H1 (cell line): ENCODE data around the gene PROK2. TPM values are rescaled to one million over a fixed set of nuclear protein-coding genes. Genes with fewer than 3 reads are reported as not detected.

Experiments used
- CTCF ChIA-PET: fragments of 300-600 bp; sonication (Branson Sonifier 250); formaldehyde crosslinking; loops from one replicate; lab custom pipeline; 2021; ENCODE audit not compliant: partially characterized antibody; lab: Charles Lee
- POLR2A ChIA-PET: fragments of 300-600 bp; sonication (Branson Sonifier 250); formaldehyde crosslinking; loops from one replicate; lab custom pipeline; 2021; ENCODE audit warnings: inconsistent platforms; ENCODE audit not compliant: partially characterized antibody; lab: Charles Lee
- DNase-seq, 2 experiments: peaks; one replicate each; pipeline versions ENCODE4 v3.0.0 to v3.0.0-alpha.2; 2010 to 2022; ENCODE audit warnings: low spot score in 2 of 2, low read depth in 1 of 2, mixed read lengths in 1 of 2
- FAIRE-seq: peaks from 2 replicates; lab custom pipeline; 2011; peaks lifted over from hg19 to GRCh38; lab: Jason Lieb, UNC
- H2AFZ ChIP-seq: 2 replicates; pipeline ENCODE4 v1.8.1; 2012; ENCODE audit warnings: low read length, inconsistent platforms
- H2AK5ac ChIP-seq: 2 replicates; pipeline ENCODE4 v1.6.1; 2013; ENCODE audit warnings: low read depth, low read length
- H2BK120ac ChIP-seq: replicated peaks from 2 replicates; pipeline ENCODE3; 2013; ENCODE audit warnings: low read depth, low read length, inconsistent platforms
- H2BK12ac ChIP-seq: 2 replicates; pipeline ENCODE4 v1.6.1; 2013; ENCODE audit warnings: low read depth, low read length
- H2BK15ac ChIP-seq: 2 replicates; pipeline ENCODE4 v1.6.1; 2013; ENCODE audit warnings: low read length
- H2BK20ac ChIP-seq: 2 replicates; pipeline ENCODE4 v1.6.1; 2013; ENCODE audit warnings: low read length
- H2BK5ac ChIP-seq: 2 replicates; pipeline ENCODE4 v1.6.1; 2013; ENCODE audit warnings: low read depth, low read length
- H3K14ac ChIP-seq: 2 replicates; pipeline ENCODE4 v1.6.1; 2013; ENCODE audit warnings: inconsistent platforms; ENCODE audit not compliant: insufficient read length
- H3K18ac ChIP-seq: 2 replicates; pipeline ENCODE4 v1.6.1; 2013; ENCODE audit warnings: low read length; ENCODE audit errors: extremely low read depth
- H3K23ac ChIP-seq: 2 replicates; pipeline ENCODE4 v1.6.1; 2013; ENCODE audit warnings: inconsistent platforms; ENCODE audit not compliant: insufficient read length
- H3K23me2 ChIP-seq: 2 replicates; pipeline ENCODE4 v1.6.1; 2013; ENCODE audit warnings: low read depth, low read length
- H3K27ac ChIP-seq: 2 replicates; pipeline ENCODE4 v1.6.1; 2011; ENCODE audit warnings: low read depth, low read length, inconsistent platforms
- H3K27me3 ChIP-seq, 4 experiments: replicated peaks in 1 of 4; 1 replicate in 1 of 4; 2 replicates in 3 of 4; pipeline versions ENCODE4 v1.6.1 to v1.8.1; 2011 to 2013; ENCODE audit warnings: low read length in 3 of 4, mild to moderate bottlenecking in 3 of 4, inconsistent platforms in 2 of 4, mixed read lengths in 2 of 4, moderate library complexity in 1 of 4; ENCODE audit not compliant: control insufficient read depth in 3 of 4, insufficient read depth in 3 of 4; ENCODE audit errors: extremely low read depth in 1 of 4
- H3K36me3 ChIP-seq, 4 experiments: 2 replicates each; pipeline versions ENCODE4 v1.6.1 to v1.8.1; 2011 to 2013; ENCODE audit warnings: mild to moderate bottlenecking in 4 of 4, low read length in 3 of 4, moderate library complexity in 2 of 4, control low read depth in 1 of 4, inconsistent platforms in 1 of 4; ENCODE audit not compliant: insufficient read depth in 4 of 4, control insufficient read depth in 2 of 4
- H3K4ac ChIP-seq: replicated peaks from 2 replicates; pipeline ENCODE3; 2013; ENCODE audit warnings: low read length, low read depth, mixed read lengths, inconsistent platforms; ENCODE audit not compliant: insufficient read length
- H3K4me1 ChIP-seq, 4 experiments: replicated peaks in 1 of 4; 1 replicate in 1 of 4; 2 replicates in 3 of 4; pipeline versions ENCODE4 v1.6.1 to v1.8.1; 2011 to 2013; ENCODE audit warnings: low read length in 3 of 4, inconsistent platforms in 2 of 4, mixed read lengths in 1 of 4; ENCODE audit not compliant: insufficient read depth in 4 of 4, control insufficient read depth in 3 of 4
- H3K4me2 ChIP-seq, 2 experiments: 2 replicates each; pipeline versions ENCODE4 v1.6.1 to v1.8.1; 2011 to 2013; ENCODE audit warnings: low read depth in 2 of 2, low read length in 2 of 2, control low read depth in 1 of 2, inconsistent platforms in 1 of 2, mild to moderate bottlenecking in 1 of 2; ENCODE audit not compliant: insufficient read depth in 1 of 2
- H3K4me3 ChIP-seq, 4 experiments: fragments of 200-600, 300-600 bp in 1 of 4; sonication (generic), shearing (Covaris generic), sonication (Bioruptor Twin) in 1 of 4; 2 replicates each; pipeline versions ENCODE4 v1.5.1 to v1.8.1; 2011 to 2016; ENCODE audit warnings: low read length in 4 of 4, low read depth in 3 of 4, control low read depth in 2 of 4, inconsistent platforms in 2 of 4, mild to moderate bottlenecking in 2 of 4, mixed read lengths in 1 of 4, moderate library complexity in 1 of 4; ENCODE audit not compliant: insufficient read depth in 2 of 4; ENCODE audit errors: extremely low read depth in 1 of 4
- H3K56ac ChIP-seq: replicated peaks from 2 replicates; pipeline ENCODE3; 2013; ENCODE audit warnings: low read depth, mild to moderate bottlenecking, mixed read lengths, low read length, inconsistent platforms; ENCODE audit not compliant: insufficient read length
- H3K79me1 ChIP-seq: 2 replicates; pipeline ENCODE4 v1.6.1; 2013; ENCODE audit warnings: low read depth, low read length, control low read depth
- H3K79me2 ChIP-seq, 2 experiments: 2 replicates each; pipeline versions ENCODE4 v1.6.1 to v1.8.1; 2012 to 2013; ENCODE audit warnings: low read length in 2 of 2, mild to moderate bottlenecking in 2 of 2, inconsistent platforms in 1 of 2; ENCODE audit not compliant: insufficient read depth in 2 of 2, control insufficient read depth in 1 of 2
- H3K9ac ChIP-seq, 4 experiments: replicated peaks in 1 of 4; 1 replicate in 1 of 4; 2 replicates in 3 of 4; pipeline versions ENCODE4 v1.6.1 to v1.8.1; 2011 to 2013; ENCODE audit warnings: low read depth in 3 of 4, low read length in 3 of 4, control low read depth in 2 of 4, mild to moderate bottlenecking in 2 of 4, moderate library complexity in 2 of 4, inconsistent platforms in 1 of 4; ENCODE audit errors: extremely low read depth in 1 of 4
- H3K9me3 ChIP-seq, 2 experiments: 2 replicates each; pipeline versions ENCODE4 v1.6.1 to v1.8.1; 2012 to 2013; ENCODE audit warnings: mild to moderate bottlenecking in 2 of 2, moderate library complexity in 2 of 2, control low read depth in 1 of 2, inconsistent platforms in 1 of 2, low read depth in 1 of 2, low read length in 1 of 2, mixed read lengths in 1 of 2; ENCODE audit not compliant: insufficient read depth in 2 of 2
- H4K20me1 ChIP-seq, 2 experiments: replicated peaks in 1 of 2; 2 replicates each; pipeline versions ENCODE3 to v1.8.1; 2011 to 2013; ENCODE audit warnings: inconsistent platforms in 2 of 2, low read length in 2 of 2, mild to moderate bottlenecking in 1 of 2; ENCODE audit not compliant: insufficient read depth in 2 of 2, control insufficient read depth in 1 of 2
- H4K5ac ChIP-seq: 2 replicates; pipeline ENCODE4 v1.6.1; 2013; ENCODE audit warnings: low read length, low read depth, mixed read lengths, inconsistent platforms; ENCODE audit not compliant: insufficient read length
- H4K8ac ChIP-seq: 2 replicates; pipeline ENCODE4 v1.8.0; 2013; ENCODE audit warnings: mild to moderate bottlenecking, moderate library complexity, low read length, inconsistent platforms; ENCODE audit not compliant: insufficient read depth; ENCODE audit errors: extremely low read depth
- H4K91ac ChIP-seq: replicated peaks from 2 replicates; pipeline ENCODE3; 2013; ENCODE audit warnings: low read length, mixed read lengths, inconsistent platforms; ENCODE audit not compliant: insufficient read length
- ASH2L ChIP-seq: fragments of 200-600, 300-600 bp; sonication (generic); IDR thresholded peaks from one replicate; pipeline ENCODE4 v1.7.1; 2017; ENCODE audit warnings: low read length
- BRCA1 ChIP-seq: IDR thresholded peaks from 2 replicates; pipeline ENCODE4 v1.6.1; 2012; ENCODE audit warnings: low read depth, low read length, improper control_type of control experiment
- CEBPB ChIP-seq: IDR thresholded peaks from 2 replicates; pipeline ENCODE4 v1.6.1; 2012; ENCODE audit warnings: low read depth, low read length
- CTCF ChIP-seq, 3 experiments: IDR thresholded peaks; 1 replicate in 2 of 3; 2 replicates in 1 of 3; pipeline versions ENCODE4 v1.5.1 to v1.6.1; 2011; ENCODE audit warnings: low read length in 3 of 3, mild to moderate bottlenecking in 3 of 3, inconsistent platforms in 2 of 3, low read depth in 1 of 3, moderate library complexity in 1 of 3; ENCODE audit not compliant: insufficient read depth in 1 of 3; ENCODE audit errors: control extremely low read depth in 1 of 3
- HDAC2 ChIP-seq, 2 experiments: fragments of 300-600 bp in 1 of 2; sonication (generic) in 1 of 2; IDR thresholded peaks; 2 replicates each; pipeline ENCODE4 v1.6.1; 2011 to 2012; ENCODE audit warnings: low read depth in 2 of 2, low read length in 2 of 2, mild to moderate bottlenecking in 2 of 2, moderate library complexity in 2 of 2, borderline replicate concordance in 1 of 2, inconsistent platforms in 1 of 2
- KDM1A ChIP-seq: fragments of 200-600, 300-600 bp; sonication (generic); IDR thresholded peaks from 2 replicates; pipeline ENCODE4 v1.7.1; 2016; ENCODE audit warnings: mild to moderate bottlenecking, low read length, borderline replicate concordance
- SIN3A ChIP-seq, 2 experiments: IDR thresholded peaks in 1 of 2; conservative IDR thresholded peaks in 1 of 2; 2 replicates each; pipeline ENCODE4 v1.6.1; 2011 to 2012; ENCODE audit warnings: low read length in 2 of 2, improper control_type of control experiment in 1 of 2, low read depth in 1 of 2, mild to moderate bottlenecking in 1 of 2
- SRF ChIP-seq: IDR thresholded peaks from 2 replicates; pipeline ENCODE4 v1.6.1; 2011; ENCODE audit warnings: mild to moderate bottlenecking, low read depth, low read length, moderate library complexity
- WGBS, 2 experiments: shearing (Covaris generic) in 1 of 2; methylation state at CpG; one replicate each; pipeline versions ENCODE4 v1.1.6 to v1.1.7; 2013 to 2015; ENCODE audit warnings: low lambda C conversion rate in 2 of 2, mixed read lengths in 2 of 2, inconsistent platforms in 1 of 2, low coverage in 1 of 2, missing lambda C conversion rate in 1 of 2; ENCODE audit not compliant: insufficient replicate concordance in 2 of 2, insufficient coverage in 1 of 2, insufficient read length in 1 of 2; ENCODE audit errors: extremely low coverage in 1 of 2, missing lambda C conversion rate in 1 of 2; 5-methylcytosine and 5-hydroxymethylcytosine counted together
- polyA plus RNA-seq, 7 experiments: library from polyadenylated mRNA; depleted of rRNA in 3 of 7; stranded (reverse) in 5 of 7; unstranded in 2 of 7; fragments of >200 nt in 5 of 7; fragments of 200-250 nt in 2 of 7; gene quantifications; 1 replicate in 5 of 7; 2 replicates in 1 of 7; 4 replicates in 1 of 7; pipeline versions ENCODE4 v1.2.1 to v1.2.3, GENCODE V29; 2011 to 2013; ENCODE audit warnings: missing spikeins in 2 of 7, mixed read lengths in 2 of 7
- total RNA-seq: library from RNA; stranded (reverse); fragmentation: NEBNext Ultra II Directional; extraction: Animal tissue kit (Norgen Biotek cat#: 25700); gene quantifications from 2 replicates; pipeline ENCODE4 v1.2.1, GENCODE V29; 2021

The PROK2 gene
- total and polyA plus RNA-seq, 2 of the 8 experiments (the other 6 are each of a cell fraction or from before 2014, with no cell fraction given): 0.50 to 1.8 TPM

- Histone ChIP-seq H3K36me3 (no peaks in the 10 kb centered on the region), H4K8ac (no peak overlapping the region), H2BK20ac (no peak overlapping the region), H3K9ac (no peak overlapping the region), H3K4ac (no peak overlapping the region), H3K14ac (no peak overlapping the region), H2BK15ac (0 out of 2 replicates have a peak overlapping the region, but pooled peaks have one; percentile 2), H4K91ac (peak overlapping the region; percentile 25), H2AK5ac (peak overlapping the region; percentile 96; the same call in 1 of the 2 replicates), H3K27me3 (peaks cover 1 to 15% (median 10%) of the 10 kb centered on the region in 4 experiments), H3K9me3 (no peaks in the 10 kb centered on the region), H3K23ac (no peak overlapping the region), H4K20me1 (peaks cover 0 to 7% of the 10 kb centered on the region in 2 experiments), H3K18ac (no peak overlapping the region), H4K5ac (no peak overlapping the region), H3K4me3 (no peak overlapping the region), H3K79me1 (no peaks in the 10 kb centered on the region; the same call in 1 of the 2 replicates), H2BK120ac (peak overlapping the region; percentile 26), H3K4me1 (peaks cover 8 to 24% (median 10%) of the 10 kb centered on the region in 4 experiments), H2BK5ac (peak overlapping the region; percentile 68), H2BK12ac (peak overlapping the region; percentile 94), H3K23me2 (peaks cover 9% of the 10 kb centered on the region), H3K27ac (peak overlapping the region; percentile 48), H3K79me2 (no peaks in the 10 kb centered on the region), H3K56ac (no peak overlapping the region), H2AFZ (no peak overlapping the region), H3K4me2 (peak overlapping the region; percentile 41)
- POLR2A ChIA-PET: interaction anchor here (0.6 to 2.9 kb wide), 7 partner anchors 18 to 365 kb away, joined by 3 to 10 read pairs (median 3); no protein-coding TSS in a partner anchor
- 25% methylated on average over 4 of the region's 4 CpGs; no CpG with 5 or more reads in 1 of the 2 experiments for WGBS, 2 experiments
- DNase-seq (peak in 1 of 2 experiments; percentile 73), FAIRE-seq (peak; percentile 88)
- CTCF ChIA-PET: interaction anchor here (0.5 to 3.3 kb wide), 35 partner anchors 10 to 1719 kb away, joined by 3 to 58 read pairs (median 5); partner anchors contain the start of gene GPR27
- TF ChIP-seq SRF (no peak), BRCA1 (no peak), CEBPB (no peak), KDM1A (peak; percentile 89; the same call in 1 of the 2 replicates), ASH2L (peak; percentile 10), CTCF (IDR thresholded peaks at IDR 0.05; ENCODE audit: control extremely low read depth in 1 of 3, insufficient read depth in 1 of 3, low read depth in 1 of 3, low read length in 3 of 3) (no peak), SIN3A (conservative IDR thresholded peaks at IDR 0.05 in 1 of 2, IDR thresholded peaks at IDR 0.05 in 1 of 2; ENCODE audit: low read depth in 1 of 2, low read length in 2 of 2) (0 out of 4 replicates have a peak, but pooled peaks of 1 of the 2 experiments have one; percentile 10), HDAC2 (IDR thresholded peaks at IDR 0.05; ENCODE audit: borderline replicate concordance in 1 of 2, low read depth in 2 of 2, low read length in 2 of 2) (peak in 1 of 2 experiments; percentile 81; a peak in 1 of 4 replicates)
Observed at GRCh38 chr3:71728632-71729342, 56.2 kb downstream of the PROK2 start.
